Epithelial cell of umbilical artery (primary cell): ENCODE measurements around the gene SPRR2A. TPM values are rescaled to one million over a fixed set of nuclear protein-coding genes. Genes with fewer than 3 reads are reported as not detected.

Experiments
- total RNA-seq: library from RNA; depleted of rRNA; stranded (reverse); fragments of >200 nt; gene quantifications from 2 replicates; pipeline ENCODE4 v1.2.3, GENCODE V29; 2014

SPRR2A gene
- not detected in 2 replicates for total RNA-seq

DNA sequence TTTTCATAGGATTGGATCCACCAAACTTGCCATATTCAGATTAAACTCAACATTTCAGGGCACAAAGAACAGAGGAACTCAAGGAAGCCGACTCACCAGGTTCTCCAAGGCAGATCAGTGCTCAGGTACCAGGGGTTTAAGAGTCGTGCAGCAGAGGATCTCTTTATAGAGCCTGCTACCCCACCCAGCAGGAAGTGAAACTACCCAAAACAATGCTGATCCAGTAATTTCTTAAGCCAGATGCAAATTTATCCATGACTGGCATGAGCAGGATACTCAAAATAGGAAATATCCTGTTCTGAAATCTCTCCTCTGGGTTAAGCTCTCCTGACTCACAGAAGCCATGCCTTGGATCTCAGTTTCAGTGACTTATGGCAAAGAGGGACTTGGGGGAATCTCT, at the start of gene SPRR2A:
SPRR2A (minus strand) TSS at position 138 of the 400 bp plus-strand sequence. CDS start 777 bp downstream, outside the sequence.

DNA sequence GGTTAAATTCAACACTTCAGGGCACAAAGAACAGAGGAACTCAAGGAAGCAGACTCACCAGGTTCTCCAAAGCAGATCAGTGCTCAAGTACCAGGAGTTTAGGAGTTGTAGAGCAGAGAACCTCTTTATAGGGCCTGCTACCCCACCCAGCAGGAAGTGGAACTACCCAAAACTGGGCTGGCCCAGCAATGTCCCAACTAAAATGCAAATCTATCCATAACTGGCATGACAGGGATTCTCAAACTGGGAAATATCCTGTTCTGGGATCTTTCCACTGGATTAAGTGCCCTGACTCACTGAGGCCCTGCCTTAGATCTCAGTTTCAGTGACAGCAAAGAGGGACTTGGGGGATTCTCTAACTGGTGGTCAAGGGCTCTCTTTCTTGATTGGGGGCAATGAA, 37.1 kb upstream of the SPRR2A start, which contains the start of gene SPRR2E:
SPRR2E (minus strand) TSS at position 101 of the 400 bp plus-strand sequence. CDS start 775 bp downstream, outside the sequence.

GRCh38 chr1:153071511-153071910, 14.2 kb upstream of the SPRR2A start, which contains the start of gene SPRR2B:
SPRR2B (minus strand) TSS chr1:153071611; CDS start chr1:153070839, 772 bp downstream.

GRCh38 chr1:153040950-153041631, 16.2 kb downstream of the SPRR2A start, which contains the start of gene SPRR2D:
SPRR2D (minus strand) TSS chr1:153041120; CDS start chr1:153040346, 774 bp downstream.

GRCh38 chr1:153030895-153031294, 26.4 kb downstream of the SPRR2A start, which contains the start of gene SPRR1B:
SPRR1B (plus strand) TSS chr1:153031203; CDS start chr1:153032346, 1,143 bp downstream.

Other genes with a start within 250 kb of the SPRR2A start
- gene LCE1B, start 245.5 kb downstream of the SPRR2A start, total RNA-seq, result not detected in 2 replicates
- gene LCE1A, start 230.0 kb downstream of the SPRR2A start, total RNA-seq, result not detected in 2 replicates
- gene LCE6A, start 214.7 kb downstream of the SPRR2A start, total RNA-seq, result not detected in 2 replicates
- not detected in 2 replicates for gene LCE7A, start 197.5 kb downstream of the SPRR2A start, total RNA-seq
- not detected in 2 replicates for gene SMCP, start 179.2 kb downstream of the SPRR2A start, total RNA-seq
- gene IVL, start 149.0 kb downstream of the SPRR2A start, total RNA-seq, result not detected in 2 replicates
- not detected in 2 replicates for gene SPRR5, start 110.3 kb downstream of the SPRR2A start, total RNA-seq
- not detected in 2 replicates for gene SPRR4, start 86.9 kb downstream of the SPRR2A start, total RNA-seq
- not detected in 2 replicates for gene SPRR1A, start 73.4 kb downstream of the SPRR2A start, total RNA-seq
- not detected in 2 replicates for gene SPRR3, start 55.8 kb downstream of the SPRR2A start, total RNA-seq
- gene SPRR1B, start 26.3 kb downstream of the SPRR2A start, total RNA-seq, result not detected in 2 replicates
- not detected in 2 replicates for gene SPRR2D, start 16.4 kb downstream of the SPRR2A start, total RNA-seq
- gene SPRR2B, start 14.1 kb upstream of the SPRR2A start, total RNA-seq, result not detected in 2 replicates
- not detected in 2 replicates for gene SPRR2E, start 37.0 kb upstream of the SPRR2A start, total RNA-seq
- not detected in 2 replicates for gene SPRR2F, start 56.0 kb upstream of the SPRR2A start, total RNA-seq
- gene SPRR2G, start 93.4 kb upstream of the SPRR2A start, total RNA-seq, result not detected in 2 replicates
- not detected in 2 replicates for gene LELP1, start 145.9 kb upstream of the SPRR2A start, total RNA-seq
- not detected in 2 replicates for gene PRR9, start 160.1 kb upstream of the SPRR2A start, total RNA-seq
- gene LORICRIN, start 202.2 kb upstream of the SPRR2A start, total RNA-seq, result not detected in 2 replicates